Measurements from ENCODE around the gene PNLIPRP2. TPM values are rescaled to one million over a fixed set of nuclear protein-coding genes. Genes with fewer than 3 reads are reported as not detected.

PNLIPRP2 gene
- not detected in 5 replicates for total RNA-seq (2022; extraction: Qiagen RNA extraction; ENCODE audit: low read depth)

GRCh38 chr10:116620423-116621400, at the start of gene PNLIPRP2:
Gene PNLIPRP2 (plus strand): TSS chr10:116620953.

GRCh38 chr10:116590590-116591444, 29.9 kb upstream of the PNLIPRP2 start, which contains the start of gene PNLIPRP1:
Gene PNLIPRP1 (plus strand): TSS chr10:116590959. CDS start chr10:116591130, 171 bp downstream.

Other genes starting within 250 kb of the PNLIPRP2 start
- 0.03 TPM in 1 of 5 replicates, not detected in the others for gene PNLIPRP3, start 193.1 kb upstream of the PNLIPRP2 start, total RNA-seq (2022; extraction: Qiagen RNA extraction; ENCODE audit: low read depth)
- gene PNLIP, start 75.0 kb upstream of the PNLIPRP2 start, total RNA-seq (2022; extraction: Qiagen RNA extraction; ENCODE audit: low read depth) = not detected in 5 replicates
- not detected in 5 replicates for gene PNLIPRP1, start 30.0 kb upstream of the PNLIPRP2 start, total RNA-seq (2022; extraction: Qiagen RNA extraction; ENCODE audit: low read depth)
- gene HSPA12A, start 121.6 kb downstream of the PNLIPRP2 start, total RNA-seq (2022; extraction: Qiagen RNA extraction; ENCODE audit: low read depth) = 10.9 to 15.2 TPM (median 14.5 TPM) in 5 replicates
- gene ENO4, start 228.5 kb downstream of the PNLIPRP2 start, total RNA-seq (2022; extraction: Qiagen RNA extraction; ENCODE audit: low read depth) = 0.11 to 0.67 TPM (median 0.34 TPM) in 5 replicates